ENCODE results near the gene NEDD4L.

NEDD4L gene

GRCh38 chr18:58190842-58191530 lies 147.0 kb downstream of the NEDD4L start:
- DNase-seq = no peak

- no peak for DNase-seq
Observed at GRCh38 chr18:58191626-58192025, 147.6 kb downstream of the NEDD4L start.

GRCh38 chr18:58192519-58192918 lies 148.5 kb downstream of the NEDD4L start:
- no peak for DNase-seq

GRCh38 chr18:58194028-58194427 lies 150.0 kb downstream of the NEDD4L start:
- DNase-seq = no peak

GRCh38 chr18:58195278-58195765 lies 151.3 kb downstream of the NEDD4L start:
- DNase-seq = peak; percentile 71

GRCh38 chr18:58196164-58196563 lies 152.1 kb downstream of the NEDD4L start:
- DNase-seq = no peak

- no peak for DNase-seq
Observed at GRCh38 chr18:58196881-58197872, 153.2 kb downstream of the NEDD4L start.

GRCh38 chr18:58201268-58201667 lies 157.2 kb downstream of the NEDD4L start:
- no peak for DNase-seq

- no peak for DNase-seq
Observed at GRCh38 chr18:58201733-58202730, 158.0 kb downstream of the NEDD4L start.

- DNase-seq = no peak
Observed at GRCh38 chr18:58204776-58205442, 160.9 kb downstream of the NEDD4L start.

- no peak for DNase-seq
Observed at GRCh38 chr18:58205443-58206160, 161.6 kb downstream of the NEDD4L start.

- DNase-seq = no peak
Observed at GRCh38 chr18:58207520-58208152, 163.6 kb downstream of the NEDD4L start.

- no peak for DNase-seq
Observed at GRCh38 chr18:58208207-58208932, 164.3 kb downstream of the NEDD4L start.

- DNase-seq = no peak
Observed at GRCh38 chr18:58209326-58209725, 165.3 kb downstream of the NEDD4L start.

- DNase-seq = no peak
Observed at GRCh38 chr18:58211510-58211909, 167.5 kb downstream of the NEDD4L start.

- no peak for DNase-seq
Observed at GRCh38 chr18:58212274-58212673, 168.2 kb downstream of the NEDD4L start.

GRCh38 chr18:58213440-58213839 lies 169.4 kb downstream of the NEDD4L start:
- DNase-seq = no peak

- no peak for DNase-seq
Observed at GRCh38 chr18:58215011-58215410, 171.0 kb downstream of the NEDD4L start.

- DNase-seq = no peak
Observed at GRCh38 chr18:58216071-58216481, 172.1 kb downstream of the NEDD4L start.

GRCh38 chr18:58217052-58217451 lies 173.0 kb downstream of the NEDD4L start:
- DNase-seq = no peak
